NB4 (cell line): ENCODE data around the gene SURF2.

Source experiments
- CTCF ChIP-seq: IDR thresholded peaks from one replicate; pipeline ENCODE4 v1.5.1; 2012; ENCODE audit warnings: low read depth, low read length
- MYC ChIP-seq: IDR thresholded peaks from 2 replicates; pipeline ENCODE4 v1.6.1; 2011; ENCODE audit warnings: low read depth, low read length
- POLR2A ChIP-seq: IDR thresholded peaks from 2 replicates; pipeline ENCODE4 v1.6.1; 2011; ENCODE audit warnings: mild to moderate bottlenecking; ENCODE audit not compliant: insufficient read length; ENCODE audit errors: extremely low read depth

- TF ChIP-seq CTCF (no peak), POLR2A (no peak), MYC (no peak)
Measured at GRCh38 chr9:133354766-133355165, 1.6 kb upstream of the SURF2 start.
